ENCODE results near the gene ITPR3.

ITPR3 gene

GRCh38 chr6:33664506-33665057 is 43.5 kb downstream of the ITPR3 start:
- no peak for DNase-seq (ENCODE audit: low read depth in 3 of 3, low spot score in 1 of 3)

- DNase-seq (ENCODE audit: low read depth in 3 of 3, low spot score in 1 of 3), result no peak
These were observed 44.8 kb downstream of the ITPR3 start for GRCh38 chr6:33665957-33666356.

GRCh38 chr6:33667072-33667471 is 46.0 kb downstream of the ITPR3 start:
- no peak for DNase-seq (ENCODE audit: low read depth in 3 of 3, low spot score in 1 of 3)

GRCh38 chr6:33667776-33668175 is 46.7 kb downstream of the ITPR3 start:
- no peak for DNase-seq (ENCODE audit: low read depth in 3 of 3, low spot score in 1 of 3)

- no peak for DNase-seq (ENCODE audit: low read depth in 3 of 3, low spot score in 1 of 3)
These were observed 47.2 kb downstream of the ITPR3 start for GRCh38 chr6:33668328-33668727.

GRCh38 chr6:33668914-33669313 is 47.8 kb downstream of the ITPR3 start:
- DNase-seq (ENCODE audit: low read depth in 3 of 3, low spot score in 1 of 3), result peak; percentile 18 to 31 (median 26)

GRCh38 chr6:33670086-33670660 is 49.1 kb downstream of the ITPR3 start:
- no peak for DNase-seq (ENCODE audit: low read depth in 3 of 3, low spot score in 1 of 3)

- no peak for DNase-seq (ENCODE audit: low read depth in 3 of 3, low spot score in 1 of 3)
These were observed 50.0 kb downstream of the ITPR3 start for GRCh38 chr6:33670971-33671743.

GRCh38 chr6:33671744-33672072 is 50.6 kb downstream of the ITPR3 start:
- no peak for DNase-seq (ENCODE audit: low read depth in 3 of 3, low spot score in 1 of 3)

GRCh38 chr6:33672808-33673207 is 51.7 kb downstream of the ITPR3 start:
- no peak for DNase-seq (ENCODE audit: low read depth in 3 of 3, low spot score in 1 of 3)

GRCh38 chr6:33673851-33674250 is 52.7 kb downstream of the ITPR3 start:
- DNase-seq (ENCODE audit: low read depth in 3 of 3, low spot score in 1 of 3), result no peak

- no peak for DNase-seq (ENCODE audit: low read depth in 3 of 3, low spot score in 1 of 3)
These were observed 54.8 kb downstream of the ITPR3 start for GRCh38 chr6:33675968-33676367.

- no peak for DNase-seq (ENCODE audit: low read depth in 3 of 3, low spot score in 1 of 3)
These were observed 55.5 kb downstream of the ITPR3 start for GRCh38 chr6:33676416-33677142.

- DNase-seq (ENCODE audit: low read depth in 3 of 3, low spot score in 1 of 3), result no peak
These were observed 56.1 kb downstream of the ITPR3 start for GRCh38 chr6:33677143-33677660.

- DNase-seq (ENCODE audit: low read depth in 3 of 3, low spot score in 1 of 3), result no peak
These were observed 56.6 kb downstream of the ITPR3 start for GRCh38 chr6:33677689-33678088.

GRCh38 chr6:33678233-33678931 is 57.3 kb downstream of the ITPR3 start:
- DNase-seq (ENCODE audit: low read depth in 3 of 3, low spot score in 1 of 3), result no peak

- no peak for DNase-seq (ENCODE audit: low read depth in 3 of 3, low spot score in 1 of 3)
These were observed 57.9 kb downstream of the ITPR3 start for GRCh38 chr6:33678932-33679490.

- no peak for DNase-seq (ENCODE audit: low read depth in 3 of 3, low spot score in 1 of 3)
These were observed 58.6 kb downstream of the ITPR3 start for GRCh38 chr6:33679761-33680160.

- no peak for DNase-seq (ENCODE audit: low read depth in 3 of 3, low spot score in 1 of 3)
These were observed 61.2 kb downstream of the ITPR3 start for GRCh38 chr6:33682341-33682740.

GRCh38 chr6:33683051-33683571 is 62.0 kb downstream of the ITPR3 start:
- peak in 1 of 3 donors; percentile 19 for DNase-seq (ENCODE audit: low read depth in 3 of 3, low spot score in 1 of 3)
